Measurements from ENCODE around the gene KMT5C.
A peak's percentile ranks its signal among the peaks of the same experiment; 100 is the strongest.

KMT5C gene

GRCh38 chr19:55348317-55349034 lies 8.8 kb downstream of the KMT5C start:
- no peak for DNase-seq

DNA sequence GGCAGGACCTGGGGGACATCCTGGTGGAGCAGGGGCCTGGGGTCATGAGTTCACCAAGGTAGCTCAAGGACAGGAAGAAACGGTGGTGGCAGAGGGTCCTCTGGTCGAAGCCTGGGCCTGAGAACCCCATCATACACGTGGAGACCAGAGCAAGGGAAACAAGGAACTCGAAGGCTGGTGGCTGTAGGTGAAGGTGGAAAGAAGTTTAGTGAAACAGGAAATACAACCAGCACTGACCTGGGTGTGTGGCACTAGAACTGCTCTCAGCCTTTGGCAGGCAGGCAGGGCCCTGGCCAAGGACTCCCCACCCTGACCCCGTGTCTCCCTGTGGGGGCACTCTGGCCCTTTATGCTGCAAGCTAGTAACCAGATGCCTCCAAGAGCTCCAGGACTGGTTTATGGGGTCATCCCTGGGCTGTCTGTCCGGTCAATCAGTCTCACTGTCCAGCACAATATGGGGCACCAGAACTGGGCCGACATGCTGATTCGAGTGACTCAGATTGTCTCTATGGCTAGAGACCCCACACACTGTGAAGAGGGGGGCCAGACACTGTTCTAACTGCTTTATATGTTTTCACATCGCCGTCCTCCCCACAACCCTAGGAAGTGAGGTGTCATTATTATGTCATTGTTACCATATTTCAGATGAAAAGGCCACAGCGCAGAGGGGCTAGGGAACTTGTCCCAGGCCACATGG lies 11.1 kb downstream of the KMT5C start:
- DNase-seq: no peak

DNA sequence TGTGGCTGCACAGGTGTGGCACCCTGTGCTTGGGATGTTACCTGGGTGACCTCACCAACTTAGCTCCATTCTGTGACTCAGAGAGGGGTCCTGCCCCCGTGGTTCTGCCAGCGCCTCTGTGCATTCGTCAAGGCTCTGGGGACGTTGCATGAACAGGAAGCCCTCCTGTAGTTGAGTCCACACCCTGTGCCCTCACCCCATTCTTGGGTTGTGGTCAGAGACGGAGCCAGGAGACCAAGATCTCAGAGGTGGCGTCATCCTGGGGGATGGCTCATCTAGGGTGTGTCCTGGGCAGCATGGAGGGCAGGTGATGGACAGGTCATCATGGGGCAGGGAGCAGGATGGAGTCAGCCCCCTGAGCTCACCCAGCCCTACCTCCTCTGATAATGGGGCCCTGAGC lies 12.4 kb downstream of the KMT5C start:
- DNase-seq: no peak

DNA sequence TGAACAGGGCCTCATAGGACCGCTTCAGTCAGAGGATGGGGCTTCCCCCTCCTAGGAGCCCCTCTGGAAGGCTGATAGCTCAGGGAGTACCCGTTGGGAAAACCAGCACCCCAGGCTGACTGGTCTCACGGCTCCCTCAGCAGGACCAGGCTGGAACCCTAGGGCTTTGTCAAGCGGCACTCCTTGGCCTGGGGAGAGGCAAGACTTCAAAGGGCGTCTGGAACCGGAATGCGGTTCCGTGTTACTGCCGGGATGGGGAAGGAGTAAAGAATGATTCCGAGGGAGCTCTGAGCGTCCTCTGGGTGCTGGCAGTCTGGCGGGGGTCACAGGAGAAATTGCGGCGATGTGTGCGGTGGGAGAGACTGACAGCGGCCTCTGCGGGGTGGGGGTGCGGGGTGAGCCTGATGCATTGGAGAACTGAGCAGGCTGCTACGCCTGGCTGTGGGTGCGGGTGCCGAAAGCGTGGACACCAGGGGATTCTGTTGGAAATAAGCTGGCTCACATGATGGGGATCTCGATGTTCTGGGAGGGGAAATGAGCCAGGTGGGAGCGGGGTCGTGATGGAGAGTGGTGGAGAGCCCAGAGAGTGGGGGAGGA lies 13.0 kb downstream of the KMT5C start:
- DNase-seq: no peak

DNA sequence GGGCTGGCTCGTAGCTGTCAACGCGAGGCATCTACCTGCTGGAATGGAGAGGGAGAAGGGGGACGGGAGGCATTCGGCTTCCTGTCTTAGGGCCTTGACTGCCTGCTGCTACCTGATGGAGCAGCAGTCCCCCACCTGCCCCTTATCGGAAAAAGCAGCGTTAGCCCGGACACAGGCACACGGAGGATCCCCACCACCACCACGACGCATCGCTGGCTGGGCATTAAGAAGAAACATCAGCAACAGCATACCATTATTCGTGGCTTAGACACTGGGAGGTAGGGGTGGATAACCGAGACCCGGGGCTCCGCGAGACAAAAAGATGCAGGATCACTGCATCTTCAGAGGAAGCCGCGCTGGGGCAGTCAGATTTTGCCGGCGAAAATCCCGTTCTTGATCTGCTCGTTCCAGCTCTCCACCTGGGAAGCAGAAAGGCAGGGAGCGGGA lies 13.7 kb downstream of the KMT5C start:
- DNase-seq: no peak

GRCh38 chr19:55353803-55354697 lies 14.4 kb downstream of the KMT5C start:
- peak; percentile 23 for DNase-seq

DNA sequence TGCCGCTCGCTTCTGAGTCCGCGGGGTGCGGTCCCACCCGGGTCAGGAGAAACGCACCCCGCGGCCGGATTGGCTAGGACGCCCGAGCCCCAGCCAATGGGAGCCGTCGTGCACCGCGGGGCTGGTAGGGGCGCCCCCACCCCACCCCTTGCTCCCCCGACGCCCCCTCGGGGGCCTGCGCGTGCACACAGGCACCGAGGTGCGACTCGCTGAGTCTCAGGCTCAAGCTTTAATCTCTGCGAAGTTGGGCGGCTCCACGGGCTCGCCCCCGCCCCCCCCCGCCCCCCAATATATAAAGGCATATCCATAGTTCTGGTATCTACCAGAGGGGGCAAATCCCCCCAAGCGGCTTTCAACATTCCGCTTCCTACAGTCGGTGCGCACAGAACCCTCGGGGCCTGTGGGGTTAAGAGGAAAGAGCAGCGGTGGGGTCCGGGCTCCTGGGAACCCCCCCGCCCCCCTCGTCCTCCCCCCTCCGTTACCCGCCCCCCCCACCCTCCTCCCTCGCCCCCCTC lies 15.1 kb downstream of the KMT5C start, which contains the start of gene COX6B2:
Gene COX6B2 (minus strand): TSS at position 22 of the 515 bp plus-strand sequence. CDS start 198 bp downstream, outside the sequence.
- no peak for DNase-seq

GRCh38 chr19:55355213-55355821 lies 15.6 kb downstream of the KMT5C start:
- no peak for DNase-seq

- no peak for DNase-seq
Observed at GRCh38 chr19:55358493-55358892, 18.8 kb downstream of the KMT5C start.

DNA sequence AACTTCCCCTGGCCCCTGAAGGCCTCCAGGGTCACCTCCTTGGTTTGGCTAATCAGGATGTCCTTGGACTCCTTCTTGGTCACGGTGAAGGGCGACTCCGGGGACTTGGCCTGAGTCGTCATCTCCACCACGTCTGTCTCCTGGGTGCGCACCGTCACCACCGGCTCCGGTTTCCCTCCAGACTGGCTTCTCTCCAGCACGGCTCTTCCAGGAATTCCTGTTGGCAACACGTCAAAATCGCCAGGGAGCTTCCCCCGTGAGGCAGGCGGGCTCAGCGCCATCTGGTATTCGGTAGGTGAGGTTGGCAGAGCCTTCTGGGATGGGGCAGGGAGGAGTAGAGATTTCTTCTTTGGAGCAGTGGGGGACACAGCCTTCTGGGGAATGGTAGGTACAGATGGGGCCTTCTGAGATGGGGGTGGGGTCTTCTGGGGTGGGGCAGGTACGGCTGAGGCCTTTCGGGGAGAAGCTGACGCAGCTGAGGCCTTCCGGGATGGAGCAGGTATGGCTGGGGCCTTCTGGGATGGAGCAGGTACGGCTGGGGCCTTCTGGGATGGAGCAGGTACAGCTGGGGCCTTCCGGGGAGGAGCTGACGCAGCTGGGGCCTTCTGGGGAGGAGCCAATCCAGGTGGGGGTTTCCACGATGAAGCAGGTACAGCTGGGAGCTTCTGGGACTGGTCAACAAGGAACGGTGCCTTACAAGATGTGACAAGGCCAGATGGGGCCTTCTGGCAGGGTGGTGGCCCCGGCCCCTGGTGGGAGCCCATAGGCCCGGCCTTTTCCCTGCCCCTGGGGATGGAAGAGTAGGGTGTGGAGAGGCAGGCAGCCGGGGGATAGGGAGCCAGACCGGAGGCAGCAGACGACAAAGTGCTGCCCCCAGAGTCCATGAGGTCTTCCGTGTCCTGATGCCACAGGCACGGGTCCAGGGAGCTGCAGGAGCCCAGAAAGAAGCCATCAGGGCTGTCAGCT lies 19.6 kb downstream of the KMT5C start:
- peak; percentile 88 for DNase-seq

- no peak for DNase-seq
Observed at GRCh38 chr19:55360902-55361301, 21.2 kb downstream of the KMT5C start.

DNA sequence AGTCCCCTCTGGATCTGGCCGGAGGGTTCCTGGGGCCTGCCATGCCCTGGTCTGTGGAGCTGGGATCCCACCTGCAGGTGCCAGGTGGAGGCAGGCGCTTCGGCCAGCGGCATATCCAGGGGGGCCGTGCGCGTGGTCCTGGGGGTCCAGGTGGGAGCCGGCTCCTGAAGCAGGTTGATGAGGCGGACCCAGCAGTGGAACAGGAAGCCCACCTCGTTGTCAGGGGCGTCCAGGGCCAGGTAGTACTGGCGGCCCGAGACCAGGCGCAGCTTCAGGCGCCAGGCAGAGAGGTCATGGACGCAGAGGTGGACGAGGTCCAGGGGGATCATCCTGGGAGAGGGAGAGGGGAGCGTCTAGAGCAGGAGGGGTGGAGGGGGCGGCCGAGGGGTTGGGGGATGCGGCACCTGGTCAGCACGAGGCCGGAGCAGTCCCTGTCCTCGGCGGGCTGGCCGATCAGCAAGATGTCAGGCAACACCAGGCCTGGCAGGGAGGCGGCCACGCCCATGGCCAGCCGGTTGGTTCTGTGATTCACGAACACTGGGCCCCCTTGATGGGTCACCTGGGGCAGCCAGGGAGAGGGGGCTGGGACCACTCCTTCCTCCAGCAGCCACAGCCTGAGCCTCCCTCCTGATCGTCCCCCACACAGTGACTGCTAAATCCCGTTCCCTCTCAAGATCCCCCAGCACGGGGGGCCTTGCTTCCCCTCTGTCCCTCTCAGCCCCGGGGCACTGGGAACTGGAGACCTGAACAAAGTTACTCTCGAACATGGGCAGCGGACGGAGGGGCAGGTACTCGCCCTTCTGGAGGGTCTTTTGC lies 22.7 kb downstream of the KMT5C start:
- no peak for DNase-seq

GRCh38 chr19:55362990-55363716 lies 23.5 kb downstream of the KMT5C start, which contains the start of gene GARIN5B:
TSS of gene GARIN5B (minus strand) at chr19:55363260. CDS start at chr19:55363066, 194 bp downstream.
- DNase-seq: no peak

GRCh38 chr19:55365245-55365644 lies 25.6 kb downstream of the KMT5C start:
- no peak for DNase-seq

DNA sequence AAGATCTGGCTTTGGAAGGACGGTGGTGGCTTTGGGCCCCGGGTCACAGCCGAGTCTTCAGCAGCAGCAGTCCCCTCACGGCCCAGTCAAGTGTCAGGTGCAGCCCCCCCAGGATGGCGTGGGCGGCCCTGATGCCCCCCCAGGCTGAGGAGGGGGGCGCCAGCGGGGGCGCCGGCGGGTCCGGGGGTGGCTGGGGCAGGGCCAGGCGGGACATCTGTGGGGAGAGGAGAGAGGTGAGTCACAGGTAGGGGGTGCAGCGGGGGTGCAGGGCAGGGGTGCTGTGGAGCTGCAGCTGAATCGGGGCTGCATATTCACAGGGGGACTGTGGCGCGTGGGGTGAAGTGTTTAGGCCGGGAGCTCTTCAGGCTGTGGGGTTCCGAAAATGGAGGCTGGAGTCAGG lies 26.3 kb downstream of the KMT5C start:
- no peak for DNase-seq

- DNase-seq: no peak
Observed at GRCh38 chr19:55366790-55367189, 27.1 kb downstream of the KMT5C start.

DNA sequence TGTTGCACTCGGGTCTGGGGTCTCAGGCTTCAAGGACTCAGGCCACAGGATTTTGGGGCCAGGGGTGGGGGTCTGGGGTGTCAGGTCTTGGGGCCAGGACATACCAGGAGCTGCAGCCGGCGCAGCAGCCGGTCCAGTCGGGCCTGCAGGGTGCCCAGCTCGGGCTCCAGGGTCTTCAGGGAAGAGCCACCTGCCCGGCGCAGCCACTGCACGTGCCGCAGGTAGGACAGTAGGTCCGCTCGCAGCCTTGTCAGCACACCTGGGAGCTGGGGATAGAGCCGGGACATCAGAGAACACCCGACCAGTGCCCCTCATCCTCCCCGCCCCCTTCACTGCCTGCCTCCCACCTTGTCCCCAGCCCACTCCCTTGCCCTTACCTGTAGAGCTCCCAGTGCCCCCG lies 28.4 kb downstream of the KMT5C start:
- no peak for DNase-seq

DNA sequence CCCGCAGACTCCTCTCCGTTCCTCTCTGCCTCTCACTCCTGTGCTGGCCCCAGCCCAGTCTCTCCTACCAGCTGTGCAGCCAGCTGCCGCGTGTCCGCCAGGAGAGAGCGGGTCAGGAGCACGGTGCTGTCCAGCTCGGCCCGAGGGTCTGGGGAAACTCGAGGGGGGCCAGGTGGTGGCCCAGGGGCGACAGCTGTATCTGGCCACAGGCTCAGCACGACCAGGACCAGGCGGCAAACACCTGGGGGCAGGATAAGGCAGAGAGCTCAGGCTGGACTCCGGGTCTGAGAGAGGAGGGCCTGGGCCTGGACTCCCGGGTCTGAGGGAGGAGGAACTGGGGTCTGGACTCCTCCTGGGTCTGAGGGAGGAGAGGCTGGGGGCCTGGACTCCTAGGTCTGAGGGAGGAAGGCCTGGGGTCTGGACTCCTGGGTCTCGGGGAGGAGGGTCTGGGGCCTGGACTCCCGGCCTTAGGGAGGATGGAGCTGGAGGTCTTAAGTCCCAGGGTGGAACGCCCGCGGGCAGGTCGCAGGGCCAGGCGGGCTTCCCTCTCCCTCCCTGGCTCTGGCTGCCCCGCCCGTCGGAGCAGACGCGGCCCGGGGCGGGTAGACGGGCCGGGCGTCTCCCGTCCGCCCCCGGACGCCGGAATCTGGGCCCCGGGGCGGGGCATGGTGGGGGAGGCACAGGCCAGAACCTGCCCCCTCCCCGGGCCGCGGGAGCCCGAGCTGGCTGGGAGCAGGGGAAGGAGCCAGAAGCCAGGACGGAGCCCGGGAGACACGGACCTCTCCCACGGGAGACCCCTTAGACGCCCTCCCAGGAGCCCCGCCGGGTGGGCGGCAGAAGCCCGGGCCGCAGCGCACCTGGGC lies 29.3 kb downstream of the KMT5C start:
- no peak for DNase-seq
